Panc1 (cell line): Measurements from ENCODE around the gene CCDC148. TPM values are rescaled to one million over a fixed set of nuclear protein-coding genes. Genes with fewer than 3 reads are reported as not detected.

ENCODE experiments used
- ATAC-seq: fragments of 200-7000 bp; cut with Tn5 transposase; 2 replicates; pipeline ENCODE4 v1.9.1; 2020; ENCODE audit warnings: mild to moderate bottlenecking, moderate library complexity
- BruUV-seq: library from RNA; stranded (reverse); fragments of 400-500 nt; replicated peaks from 2 replicates; lab custom pipeline; 2021; lab: Mats Ljungman, UMichigan
- CTCF ChIA-PET: fragments of 300-600 bp; sonication (Branson Sonifier 250); formaldehyde crosslinking; loops from one replicate; lab custom pipeline; 2022; ENCODE audit warnings: antibody characterized with exemption; lab: Charles Lee
- POLR2A ChIA-PET: fragments of 300-600 bp; sonication (Branson Sonifier 250); formaldehyde crosslinking; loops from one replicate; lab custom pipeline; 2022; ENCODE audit warnings: antibody characterized with exemption; lab: Charles Lee
- DNase-seq: peaks from one replicate; pipeline ENCODE4 v3.0.0-alpha.2; 2010; ENCODE audit warnings: low read depth, low spot score
- H3K27ac ChIP-seq: 2 replicates; pipeline ENCODE4 v1.5.1; 2011; ENCODE audit warnings: mild to moderate bottlenecking, low read length, inconsistent platforms
- H3K27me3 ChIP-seq: fragments of 200-500 bp; sonication (Bioruptor generic); 2 replicates; pipeline ENCODE4 v1.6.0; 2014; ENCODE audit warnings: low read length, inconsistent platforms; ENCODE audit not compliant: control insufficient read depth, insufficient read depth
- H3K36me3 ChIP-seq: fragments of 200-500 bp; sonication (Bioruptor generic); 2 replicates; pipeline ENCODE4 v1.5.1; 2014; ENCODE audit warnings: inconsistent platforms, mild to moderate bottlenecking, low read length, moderate library complexity; ENCODE audit not compliant: control insufficient read depth, insufficient read depth
- H3K4me1 ChIP-seq: 2 replicates; pipeline ENCODE4 v1.5.1; 2011; ENCODE audit warnings: inconsistent platforms, mild to moderate bottlenecking, low read length, moderate library complexity; ENCODE audit not compliant: control insufficient read depth, insufficient read depth
- H3K4me3 ChIP-seq, 2 experiments: 2 replicates each; pipeline ENCODE4 v1.5.1; 2011 to 2012; ENCODE audit warnings: low read depth in 2 of 2, low read length in 2 of 2, mild to moderate bottlenecking in 2 of 2, inconsistent platforms in 1 of 2, moderate library complexity in 1 of 2
- H3K9me3 ChIP-seq: fragments of 200-500 bp; sonication (Bioruptor generic); 2 replicates; pipeline ENCODE4 v1.5.1; 2014; ENCODE audit warnings: low read depth, mild to moderate bottlenecking, inconsistent platforms, low read length, moderate library complexity; ENCODE audit not compliant: control insufficient read depth, insufficient read depth
- POLR2AphosphoS5 ChIP-seq: IDR thresholded peaks from 2 replicates; pipeline ENCODE4 v1.6.1; 2012; ENCODE audit warnings: mild to moderate bottlenecking, low read depth, low read length, moderate library complexity
- SIN3A ChIP-seq: IDR thresholded peaks from 2 replicates; pipeline ENCODE4 v1.6.1; 2012; ENCODE audit warnings: low read depth, mild to moderate bottlenecking, low read length, moderate library complexity, borderline replicate concordance; ENCODE audit not compliant: insufficient read depth
- TCF7L2 ChIP-seq: IDR thresholded peaks from 2 replicates; pipeline ENCODE4 v1.6.1; 2011; ENCODE audit warnings: mild to moderate bottlenecking, low read depth, low read length, inconsistent platforms
- in situ Hi-C: cut with HindIII; loops from 2 replicates; pipeline ENCODE4 v1.10.0; 2016; ENCODE audit warnings: low sequenced_read_pairs, low pct_unique_long_range_greater_than_20kb
- intact Hi-C: fragments of 100-400 bp; cut with micrococcal nuclease; formaldehyde crosslinking; loops from one replicate; pipeline ENCODE4 v1.10.0; 2022; ENCODE audit not compliant: unreplicated experiment
- total RNA-seq: library from RNA; stranded (reverse); gene quantifications from one replicate; pipeline ENCODE4 v1.2.1, GENCODE V29; 2021; ENCODE audit not compliant: unreplicated experiment
- TF ChIP-seq, protein P1 (sequence below): fragments of 450-650 bp; IDR thresholded peaks from 2 replicates; pipeline ENCODE4 v1.5.1; 2017; ENCODE audit warnings: mild to moderate bottlenecking
- TF ChIP-seq, protein P2 (sequence below), 2 experiments: IDR thresholded peaks; 2 replicates each; pipeline ENCODE4 v1.6.1; 2011 to 2012; ENCODE audit warnings: low read depth in 2 of 2, control low read depth in 1 of 2, low read length in 1 of 2, mild to moderate bottlenecking in 1 of 2, moderate library complexity in 1 of 2; ENCODE audit not compliant: insufficient read depth in 1 of 2

The CCDC148 gene
- total RNA-seq, 1 experiment from 2014 or later, result 0.92 TPM

- ChIA-PET POLR2A (no interaction called here), CTCF (no interaction called here)
- H3K27ac ChIP-seq, result peak overlapping the region; percentile 79
- H3K9me3 ChIP-seq, result no peaks in the 10 kb centered on the region
- in situ Hi-C loops (no loop called here), intact Hi-C loops (loop anchor here (5.0 kb wide), 1 partner anchor 427 kb away; no protein-coding TSS in a partner anchor)
- H3K4me1 ChIP-seq, result peaks cover 42% of the 10 kb centered on the region
- no peaks in the 10 kb centered on the region for H3K27me3 ChIP-seq
- ATAC-seq (no peak), DNase-seq (no peak)
- no peaks in the 10 kb centered on the region for H3K36me3 ChIP-seq
- TSS peak; percentile 65 for BruUV-seq
- H3K4me3 ChIP-seq, result peak overlapping the region; percentile 89 to 93; a peak in 3 of 4 replicates
- TF ChIP-seq, protein P1, sequence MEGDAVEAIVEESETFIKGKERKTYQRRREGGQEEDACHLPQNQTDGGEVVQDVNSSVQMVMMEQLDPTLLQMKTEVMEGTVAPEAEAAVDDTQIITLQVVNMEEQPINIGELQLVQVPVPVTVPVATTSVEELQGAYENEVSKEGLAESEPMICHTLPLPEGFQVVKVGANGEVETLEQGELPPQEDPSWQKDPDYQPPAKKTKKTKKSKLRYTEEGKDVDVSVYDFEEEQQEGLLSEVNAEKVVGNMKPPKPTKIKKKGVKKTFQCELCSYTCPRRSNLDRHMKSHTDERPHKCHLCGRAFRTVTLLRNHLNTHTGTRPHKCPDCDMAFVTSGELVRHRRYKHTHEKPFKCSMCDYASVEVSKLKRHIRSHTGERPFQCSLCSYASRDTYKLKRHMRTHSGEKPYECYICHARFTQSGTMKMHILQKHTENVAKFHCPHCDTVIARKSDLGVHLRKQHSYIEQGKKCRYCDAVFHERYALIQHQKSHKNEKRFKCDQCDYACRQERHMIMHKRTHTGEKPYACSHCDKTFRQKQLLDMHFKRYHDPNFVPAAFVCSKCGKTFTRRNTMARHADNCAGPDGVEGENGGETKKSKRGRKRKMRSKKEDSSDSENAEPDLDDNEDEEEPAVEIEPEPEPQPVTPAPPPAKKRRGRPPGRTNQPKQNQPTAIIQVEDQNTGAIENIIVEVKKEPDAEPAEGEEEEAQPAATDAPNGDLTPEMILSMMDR, result no peak
- TF ChIP-seq POLR2AphosphoS5 (no peak), TCF7L2 (no peak), SIN3A (no peak)
- TF ChIP-seq, protein P2, sequence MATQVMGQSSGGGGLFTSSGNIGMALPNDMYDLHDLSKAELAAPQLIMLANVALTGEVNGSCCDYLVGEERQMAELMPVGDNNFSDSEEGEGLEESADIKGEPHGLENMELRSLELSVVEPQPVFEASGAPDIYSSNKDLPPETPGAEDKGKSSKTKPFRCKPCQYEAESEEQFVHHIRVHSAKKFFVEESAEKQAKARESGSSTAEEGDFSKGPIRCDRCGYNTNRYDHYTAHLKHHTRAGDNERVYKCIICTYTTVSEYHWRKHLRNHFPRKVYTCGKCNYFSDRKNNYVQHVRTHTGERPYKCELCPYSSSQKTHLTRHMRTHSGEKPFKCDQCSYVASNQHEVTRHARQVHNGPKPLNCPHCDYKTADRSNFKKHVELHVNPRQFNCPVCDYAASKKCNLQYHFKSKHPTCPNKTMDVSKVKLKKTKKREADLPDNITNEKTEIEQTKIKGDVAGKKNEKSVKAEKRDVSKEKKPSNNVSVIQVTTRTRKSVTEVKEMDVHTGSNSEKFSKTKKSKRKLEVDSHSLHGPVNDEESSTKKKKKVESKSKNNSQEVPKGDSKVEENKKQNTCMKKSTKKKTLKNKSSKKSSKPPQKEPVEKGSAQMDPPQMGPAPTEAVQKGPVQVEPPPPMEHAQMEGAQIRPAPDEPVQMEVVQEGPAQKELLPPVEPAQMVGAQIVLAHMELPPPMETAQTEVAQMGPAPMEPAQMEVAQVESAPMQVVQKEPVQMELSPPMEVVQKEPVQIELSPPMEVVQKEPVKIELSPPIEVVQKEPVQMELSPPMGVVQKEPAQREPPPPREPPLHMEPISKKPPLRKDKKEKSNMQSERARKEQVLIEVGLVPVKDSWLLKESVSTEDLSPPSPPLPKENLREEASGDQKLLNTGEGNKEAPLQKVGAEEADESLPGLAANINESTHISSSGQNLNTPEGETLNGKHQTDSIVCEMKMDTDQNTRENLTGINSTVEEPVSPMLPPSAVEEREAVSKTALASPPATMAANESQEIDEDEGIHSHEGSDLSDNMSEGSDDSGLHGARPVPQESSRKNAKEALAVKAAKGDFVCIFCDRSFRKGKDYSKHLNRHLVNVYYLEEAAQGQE (IDR thresholded peaks at IDR 0.05; ENCODE audit: insufficient read depth in 1 of 2, low read depth in 2 of 2, low read length in 1 of 2), result no peak
These were observed 2.8 kb upstream of the CCDC148 start for GRCh38 chr2:158459161-158460003.

GRCh38 chr2:158458617-158458920, 2.0 kb upstream of the CCDC148 start:
- Histone ChIP-seq H3K27me3 (no peaks in the 10 kb centered on the region), H3K9me3 (no peaks in the 10 kb centered on the region), H3K4me3 (peak overlapping the region; percentile 89 to 93), H3K36me3 (no peaks in the 10 kb centered on the region), H3K4me1 (peaks cover 37% of the 10 kb centered on the region), H3K27ac (peak overlapping the region; percentile 79)
- DNase-seq (no peak), ATAC-seq (no peak)
- no TSS peak for BruUV-seq
- intact Hi-C loops (loop anchor here (5.0 kb wide), 1 partner anchor 426 kb away; no protein-coding TSS in a partner anchor), in situ Hi-C loops (no loop called here)
- POLR2A ChIA-PET, result no interaction called here
- CTCF ChIA-PET, result no interaction called here
- TF ChIP-seq TCF7L2, result no peak
- TF ChIP-seq, protein P1, result no peak
- no peak for TF ChIP-seq POLR2AphosphoS5
- TF ChIP-seq, protein P2 (IDR thresholded peaks at IDR 0.05; ENCODE audit: insufficient read depth in 1 of 2, low read depth in 2 of 2, low read length in 1 of 2), result no peak
- no peak for TF ChIP-seq SIN3A
